PFSK-1 (cell line): ENCODE results near the gene ZNF14.

Source experiments
- POLR2AphosphoS5 ChIP-seq: IDR thresholded peaks from 2 replicates; pipeline ENCODE4 v1.6.1; 2012; ENCODE audit warnings: low read depth, mild to moderate bottlenecking, control low read depth, low read length, moderate library complexity
- SIN3A ChIP-seq: IDR thresholded peaks from 2 replicates; pipeline ENCODE4 v1.6.1; 2012; ENCODE audit warnings: mild to moderate bottlenecking, low read length, moderate library complexity, borderline replicate concordance; ENCODE audit not compliant: insufficient read depth
- TF ChIP-seq, protein P1 (sequence below), 2 experiments: IDR thresholded peaks; 2 replicates each; pipeline versions ENCODE4 v1.6.1 to v1.8.0; 2011 to 2012; ENCODE audit warnings: low read depth in 2 of 2, low read length in 2 of 2, control low read depth in 1 of 2, inconsistent platforms in 1 of 2, mild to moderate bottlenecking in 1 of 2, moderate library complexity in 1 of 2; ENCODE audit not compliant: insufficient read depth in 1 of 2

DNA sequence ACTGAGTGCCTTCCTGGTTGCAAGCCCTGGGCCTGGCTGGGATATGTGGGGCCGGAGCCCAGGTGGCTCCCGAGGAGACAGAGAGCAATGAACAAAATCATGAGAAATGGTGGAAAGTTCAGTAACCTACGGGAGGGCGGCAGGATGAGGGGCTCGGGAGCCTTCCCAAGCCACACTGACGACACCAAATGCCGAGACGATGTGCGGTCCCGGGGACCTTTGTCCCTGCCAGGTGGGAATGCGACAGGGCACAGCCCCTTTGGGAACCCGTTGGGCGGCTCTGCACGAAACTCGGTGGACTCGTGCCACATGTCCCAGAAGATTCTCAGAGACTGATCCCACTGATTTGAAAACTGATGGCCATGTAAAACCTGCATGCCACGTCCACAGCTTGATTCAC is 11.7 kb upstream of the ZNF14 start:
- TF ChIP-seq, protein P1, sequence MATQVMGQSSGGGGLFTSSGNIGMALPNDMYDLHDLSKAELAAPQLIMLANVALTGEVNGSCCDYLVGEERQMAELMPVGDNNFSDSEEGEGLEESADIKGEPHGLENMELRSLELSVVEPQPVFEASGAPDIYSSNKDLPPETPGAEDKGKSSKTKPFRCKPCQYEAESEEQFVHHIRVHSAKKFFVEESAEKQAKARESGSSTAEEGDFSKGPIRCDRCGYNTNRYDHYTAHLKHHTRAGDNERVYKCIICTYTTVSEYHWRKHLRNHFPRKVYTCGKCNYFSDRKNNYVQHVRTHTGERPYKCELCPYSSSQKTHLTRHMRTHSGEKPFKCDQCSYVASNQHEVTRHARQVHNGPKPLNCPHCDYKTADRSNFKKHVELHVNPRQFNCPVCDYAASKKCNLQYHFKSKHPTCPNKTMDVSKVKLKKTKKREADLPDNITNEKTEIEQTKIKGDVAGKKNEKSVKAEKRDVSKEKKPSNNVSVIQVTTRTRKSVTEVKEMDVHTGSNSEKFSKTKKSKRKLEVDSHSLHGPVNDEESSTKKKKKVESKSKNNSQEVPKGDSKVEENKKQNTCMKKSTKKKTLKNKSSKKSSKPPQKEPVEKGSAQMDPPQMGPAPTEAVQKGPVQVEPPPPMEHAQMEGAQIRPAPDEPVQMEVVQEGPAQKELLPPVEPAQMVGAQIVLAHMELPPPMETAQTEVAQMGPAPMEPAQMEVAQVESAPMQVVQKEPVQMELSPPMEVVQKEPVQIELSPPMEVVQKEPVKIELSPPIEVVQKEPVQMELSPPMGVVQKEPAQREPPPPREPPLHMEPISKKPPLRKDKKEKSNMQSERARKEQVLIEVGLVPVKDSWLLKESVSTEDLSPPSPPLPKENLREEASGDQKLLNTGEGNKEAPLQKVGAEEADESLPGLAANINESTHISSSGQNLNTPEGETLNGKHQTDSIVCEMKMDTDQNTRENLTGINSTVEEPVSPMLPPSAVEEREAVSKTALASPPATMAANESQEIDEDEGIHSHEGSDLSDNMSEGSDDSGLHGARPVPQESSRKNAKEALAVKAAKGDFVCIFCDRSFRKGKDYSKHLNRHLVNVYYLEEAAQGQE (IDR thresholded peaks at IDR 0.05; ENCODE audit: insufficient read depth in 1 of 2, low read depth in 2 of 2, low read length in 2 of 2), result no peak
- no peak for TF ChIP-seq POLR2AphosphoS5
- no peak for TF ChIP-seq SIN3A
